Measurements from ENCODE around the gene CAMTA1. TPM values are rescaled to one million over a fixed set of nuclear protein-coding genes. Genes with fewer than 3 reads are reported as not detected.
A peak's percentile ranks its signal among the peaks of the same experiment; 100 is the strongest.

CAMTA1 gene
- total RNA-seq, 1 donor from 2014 or later: 268 TPM

DNA sequence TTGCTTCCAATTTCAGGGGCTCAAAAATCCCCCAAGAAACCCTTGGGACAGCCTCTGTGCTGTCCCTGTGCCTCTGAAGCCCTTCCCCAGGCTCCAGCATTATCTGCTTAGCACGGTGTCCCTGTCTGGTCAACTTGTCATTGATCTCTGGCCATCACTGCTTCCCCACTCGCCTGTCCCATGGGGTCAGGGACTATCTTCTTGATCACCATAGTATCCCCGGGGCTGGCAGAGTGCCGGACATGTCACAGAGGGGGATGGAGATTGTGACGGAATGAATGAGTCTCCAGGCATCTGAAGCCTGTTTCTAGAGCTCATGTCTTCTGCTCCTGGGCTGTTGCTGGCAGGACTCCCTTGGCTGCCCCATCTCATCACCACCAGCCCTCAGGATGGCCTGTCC, 886.4 kb downstream of the CAMTA1 start:
- peak overlapping the region; percentile 40 for H3K27ac Mint-ChIP-seq

DNA sequence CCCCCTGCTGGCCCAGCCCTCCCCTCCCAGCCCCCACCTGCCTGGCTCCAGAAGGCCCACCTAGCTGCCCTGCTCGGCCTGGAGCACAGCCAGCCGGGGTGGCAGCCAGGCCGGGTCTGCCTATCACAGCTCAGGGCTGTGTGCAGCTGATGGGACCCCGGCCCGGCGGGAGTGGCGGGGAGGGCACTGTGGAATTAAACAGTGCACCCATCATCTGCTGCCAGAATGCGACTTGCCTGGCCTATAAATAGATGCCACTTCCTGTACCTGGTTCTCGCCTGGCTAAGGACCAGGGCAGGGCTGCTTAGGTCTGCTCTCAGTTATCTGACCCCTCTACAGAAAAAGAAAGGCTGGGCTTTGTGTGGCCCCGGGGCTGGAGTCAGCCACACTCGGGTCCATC, 887.6 kb downstream of the CAMTA1 start:
- Histone ChIP-seq H3K79me2 (ENCODE audit: low read depth) (no peaks in the 10 kb centered on the region), H2AFZ (replicated peaks) (no peak overlapping the region), H3K9ac (no peak overlapping the region), H3K4me3 (no peak overlapping the region), H3K4me2 (no peak overlapping the region), H3K9me3 (ENCODE audit: low read depth) (no peaks in the 10 kb centered on the region), H3K27me3 (no peaks in the 10 kb centered on the region), H3F3A (ENCODE audit: low read depth) (peaks cover 8% of the 10 kb centered on the region), H4K20me1 (ENCODE audit: low read depth) (no peaks in the 10 kb centered on the region), H3K27ac (no peak overlapping the region), H3K36me3 (no peaks in the 10 kb centered on the region), H3K4me1 (peaks cover 29% of the 10 kb centered on the region)
- Mint-ChIP-seq H3K4me3 (no peak overlapping the region), H3K9me3 (no peaks in the 10 kb centered on the region), H3K4me1 (peaks cover 48% of the 10 kb centered on the region), H3K36me3 (no peaks in the 10 kb centered on the region), H3K27ac (peak overlapping the region; percentile 74), H3K27me3 (ENCODE audit: insufficient read depth, low read depth) (peaks cover 16% of the 10 kb centered on the region)
- TF ChIP-seq EZH2phosphoT487 (IDR thresholded peaks at IDR 0.05) (no peak), EZH2 (IDR thresholded peaks at IDR 0.05) (no peak)
- TF ChIP-seq, protein P1, sequence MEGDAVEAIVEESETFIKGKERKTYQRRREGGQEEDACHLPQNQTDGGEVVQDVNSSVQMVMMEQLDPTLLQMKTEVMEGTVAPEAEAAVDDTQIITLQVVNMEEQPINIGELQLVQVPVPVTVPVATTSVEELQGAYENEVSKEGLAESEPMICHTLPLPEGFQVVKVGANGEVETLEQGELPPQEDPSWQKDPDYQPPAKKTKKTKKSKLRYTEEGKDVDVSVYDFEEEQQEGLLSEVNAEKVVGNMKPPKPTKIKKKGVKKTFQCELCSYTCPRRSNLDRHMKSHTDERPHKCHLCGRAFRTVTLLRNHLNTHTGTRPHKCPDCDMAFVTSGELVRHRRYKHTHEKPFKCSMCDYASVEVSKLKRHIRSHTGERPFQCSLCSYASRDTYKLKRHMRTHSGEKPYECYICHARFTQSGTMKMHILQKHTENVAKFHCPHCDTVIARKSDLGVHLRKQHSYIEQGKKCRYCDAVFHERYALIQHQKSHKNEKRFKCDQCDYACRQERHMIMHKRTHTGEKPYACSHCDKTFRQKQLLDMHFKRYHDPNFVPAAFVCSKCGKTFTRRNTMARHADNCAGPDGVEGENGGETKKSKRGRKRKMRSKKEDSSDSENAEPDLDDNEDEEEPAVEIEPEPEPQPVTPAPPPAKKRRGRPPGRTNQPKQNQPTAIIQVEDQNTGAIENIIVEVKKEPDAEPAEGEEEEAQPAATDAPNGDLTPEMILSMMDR (IDR thresholded peaks at IDR 0.05): no peak
- no peak for DNase-seq (ENCODE audit: low spot score)

More for the DNA sequence above, 886.4 kb downstream of the CAMTA1 start:
- H3K9ac ChIP-seq: no peak overlapping the region
- Mint-ChIP-seq H3K9me3 (no peaks in the 10 kb centered on the region), H3K4me1 (peaks cover 55% of the 10 kb centered on the region), H3K27me3 (ENCODE audit: insufficient read depth, low read depth) (peaks cover 19% of the 10 kb centered on the region), H3K4me3 (peak overlapping the region; percentile 24), H3K36me3 (no peaks in the 10 kb centered on the region)
- no peaks in the 10 kb centered on the region for H3K27me3 ChIP-seq
- DNase-seq (ENCODE audit: low spot score): no peak
- no peaks in the 10 kb centered on the region for H3K9me3 ChIP-seq (ENCODE audit: low read depth)
- H3K27ac ChIP-seq: no peak overlapping the region
- H3K4me1 ChIP-seq: peaks cover 32% of the 10 kb centered on the region
- H3K79me2 ChIP-seq (ENCODE audit: low read depth): no peaks in the 10 kb centered on the region
- H2AFZ ChIP-seq (replicated peaks): no peak overlapping the region
- H3K36me3 ChIP-seq: no peaks in the 10 kb centered on the region
- no peak for TF ChIP-seq EZH2 (IDR thresholded peaks at IDR 0.05)
- TF ChIP-seq, protein P1 (IDR thresholded peaks at IDR 0.05): no peak
- TF ChIP-seq EZH2phosphoT487 (IDR thresholded peaks at IDR 0.05): no peak
- H3K4me2 ChIP-seq: no peak overlapping the region
- H3F3A ChIP-seq (ENCODE audit: low read depth): peaks cover 8% of the 10 kb centered on the region
- no peaks in the 10 kb centered on the region for H4K20me1 ChIP-seq (ENCODE audit: low read depth)
- H3K4me3 ChIP-seq: no peak overlapping the region

DNA sequence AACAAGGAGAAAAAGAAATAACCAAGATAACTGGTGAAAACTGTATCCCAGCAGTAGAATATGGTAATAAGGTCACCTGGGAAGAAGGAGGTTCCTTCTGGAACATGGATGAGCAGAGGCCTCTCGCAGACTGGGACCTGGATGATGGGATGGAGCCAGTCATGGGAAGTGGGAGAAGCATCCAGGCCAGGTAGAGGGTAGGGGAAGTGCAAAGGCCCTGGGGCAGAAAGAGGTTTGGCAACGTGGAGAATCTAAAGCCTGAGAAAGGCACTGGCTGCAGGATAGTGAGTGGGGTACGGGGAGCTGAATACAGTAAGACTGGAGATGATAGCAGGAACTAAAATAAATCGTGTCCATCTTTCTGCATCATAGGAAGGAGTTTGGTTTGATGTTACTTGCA, 889.7 kb downstream of the CAMTA1 start:
- Histone ChIP-seq H3K36me3 (no peaks in the 10 kb centered on the region), H3K9ac (no peak overlapping the region), H3K79me2 (ENCODE audit: low read depth) (no peaks in the 10 kb centered on the region), H2AFZ (replicated peaks) (no peak overlapping the region), H3K4me1 (peaks cover 14% of the 10 kb centered on the region), H3K4me3 (no peak overlapping the region), H3K27me3 (peaks cover 19% of the 10 kb centered on the region), H3K27ac (no peak overlapping the region), H3F3A (ENCODE audit: low read depth) (no peaks in the 10 kb centered on the region), H3K4me2 (no peak overlapping the region), H4K20me1 (ENCODE audit: low read depth) (no peaks in the 10 kb centered on the region), H3K9me3 (ENCODE audit: low read depth) (no peaks in the 10 kb centered on the region)
- Mint-ChIP-seq H3K27me3 (ENCODE audit: insufficient read depth, low read depth) (peaks cover 8% of the 10 kb centered on the region), H3K9me3 (no peaks in the 10 kb centered on the region), H3K4me1 (peaks cover 35% of the 10 kb centered on the region), H3K4me3 (no peak overlapping the region), H3K27ac (no peak overlapping the region), H3K36me3 (no peaks in the 10 kb centered on the region)
- DNase-seq (ENCODE audit: low spot score): no peak
- TF ChIP-seq EZH2 (IDR thresholded peaks at IDR 0.05) (no peak), EZH2phosphoT487 (IDR thresholded peaks at IDR 0.05) (no peak)
- TF ChIP-seq, protein P1 (IDR thresholded peaks at IDR 0.05): no peak

Data from neural progenitor cell (in vitro differentiated cells).